Peyer's patch (tissue), 4 donors: ENCODE measurements around the gene ZSCAN21.

ENCODE experiments used
- POLR2A ChIP-seq, 2 donors: fragments of 450-650 bp; IDR thresholded peaks; one replicate each; pipeline ENCODE4 v1.5.1; 2017; ENCODE audit warnings: antibody characterized with exemption in 2 of 2, mild to moderate bottlenecking in 2 of 2, moderate library complexity in 2 of 2
- TF ChIP-seq, protein P1 (sequence below), 6 experiments: fragments of 450-650 bp in 4 of 6; fragments of 200-600 bp in 2 of 6; sonication (generic) in 1 of 6; IDR thresholded peaks; one replicate each; pipeline ENCODE4 v1.5.1; 2017 to 2019; ENCODE audit warnings: antibody characterized with exemption in 6 of 6, mild to moderate bottlenecking in 3 of 6, moderate library complexity in 1 of 6

DNA sequence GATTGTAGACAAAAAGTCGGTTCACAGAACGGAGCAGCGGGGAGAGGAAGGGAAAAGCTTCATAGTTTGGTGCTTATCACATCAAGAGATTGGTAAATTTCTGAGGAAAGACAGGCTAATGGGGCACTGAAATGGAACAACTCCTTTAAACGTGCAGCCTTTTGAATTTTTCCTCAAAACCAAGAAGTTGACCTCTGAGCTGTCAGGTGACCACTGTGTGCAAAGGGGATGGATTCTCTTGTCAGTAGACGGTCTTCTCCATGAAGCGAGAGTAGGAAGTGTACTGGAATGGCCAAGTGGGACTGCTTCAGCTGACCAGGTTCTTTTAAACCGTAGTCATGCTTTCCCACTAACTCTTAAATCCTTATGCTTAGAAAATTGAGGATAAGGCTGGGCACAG lies 11.2 kb upstream of the ZSCAN21 start:
- TF ChIP-seq, protein P1, sequence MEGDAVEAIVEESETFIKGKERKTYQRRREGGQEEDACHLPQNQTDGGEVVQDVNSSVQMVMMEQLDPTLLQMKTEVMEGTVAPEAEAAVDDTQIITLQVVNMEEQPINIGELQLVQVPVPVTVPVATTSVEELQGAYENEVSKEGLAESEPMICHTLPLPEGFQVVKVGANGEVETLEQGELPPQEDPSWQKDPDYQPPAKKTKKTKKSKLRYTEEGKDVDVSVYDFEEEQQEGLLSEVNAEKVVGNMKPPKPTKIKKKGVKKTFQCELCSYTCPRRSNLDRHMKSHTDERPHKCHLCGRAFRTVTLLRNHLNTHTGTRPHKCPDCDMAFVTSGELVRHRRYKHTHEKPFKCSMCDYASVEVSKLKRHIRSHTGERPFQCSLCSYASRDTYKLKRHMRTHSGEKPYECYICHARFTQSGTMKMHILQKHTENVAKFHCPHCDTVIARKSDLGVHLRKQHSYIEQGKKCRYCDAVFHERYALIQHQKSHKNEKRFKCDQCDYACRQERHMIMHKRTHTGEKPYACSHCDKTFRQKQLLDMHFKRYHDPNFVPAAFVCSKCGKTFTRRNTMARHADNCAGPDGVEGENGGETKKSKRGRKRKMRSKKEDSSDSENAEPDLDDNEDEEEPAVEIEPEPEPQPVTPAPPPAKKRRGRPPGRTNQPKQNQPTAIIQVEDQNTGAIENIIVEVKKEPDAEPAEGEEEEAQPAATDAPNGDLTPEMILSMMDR (IDR thresholded peaks at IDR 0.05) = no peak
- TF ChIP-seq POLR2A (IDR thresholded peaks at IDR 0.05) = no peak
